Esophagus squamous epithelium (tissue), 4 donors: ENCODE data around the gene ACTR5.

Experiments used
- CTCF ChIP-seq, 6 experiments: fragments of 450-650 bp in 4 of 6; fragments of 200-600 bp in 2 of 6; sonication (generic) in 2 of 6; IDR thresholded peaks; one replicate each; pipeline ENCODE4 v1.5.1; 2016 to 2019; ENCODE audit warnings: antibody characterized with exemption in 6 of 6, mild to moderate bottlenecking in 4 of 6, moderate library complexity in 4 of 6
- POLR2A ChIP-seq, 4 donors: fragments of 450-650 bp; IDR thresholded peaks; one replicate each; pipeline ENCODE4 v1.6.1; 2017; ENCODE audit warnings: antibody characterized with exemption in 4 of 4, mild to moderate bottlenecking in 4 of 4, moderate library complexity in 3 of 4

DNA sequence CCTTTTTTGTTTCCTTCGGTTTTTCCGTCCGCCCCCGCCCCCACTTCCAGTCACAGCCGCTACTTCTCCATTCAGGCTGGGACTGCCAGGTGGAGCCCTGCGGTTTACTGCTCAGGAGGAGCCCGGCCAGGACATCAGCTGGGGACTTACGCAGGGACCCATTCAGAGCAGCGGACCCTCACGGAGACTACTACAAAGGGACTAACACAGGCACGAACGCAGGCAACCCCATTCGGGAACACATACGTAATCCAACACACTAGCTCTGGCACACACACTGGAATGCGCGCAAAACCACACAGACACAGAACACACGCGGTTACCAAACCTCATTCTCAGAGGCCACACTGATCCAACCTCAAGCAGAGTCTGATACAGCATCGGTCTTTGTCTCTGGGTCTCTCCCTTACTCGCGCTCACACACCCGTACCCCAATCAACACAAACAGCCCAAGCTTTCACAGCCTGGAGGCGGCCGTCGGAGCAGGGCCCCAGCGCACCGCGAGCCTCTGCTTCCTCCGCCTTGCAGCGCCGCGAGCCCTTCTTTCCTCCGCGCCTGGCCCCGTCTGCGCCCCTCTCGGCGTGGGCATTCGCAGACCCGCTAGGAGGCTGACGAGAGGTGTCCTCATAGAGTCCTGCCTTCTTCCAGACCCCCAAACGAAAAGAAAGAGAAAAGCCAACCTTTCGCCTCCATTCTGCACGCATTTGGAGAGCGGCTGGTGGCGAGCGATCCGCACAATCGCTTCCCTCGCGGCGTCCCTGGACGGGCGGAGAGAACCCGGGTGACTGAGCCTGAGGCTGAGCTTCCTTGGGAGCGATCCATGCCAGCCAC, 25.0 kb upstream of the ACTR5 start:
- TF ChIP-seq CTCF (IDR thresholded peaks at IDR 0.05) (no peak), POLR2A (IDR thresholded peaks at IDR 0.05) (no peak)
